ENCODE results near the gene GOLGA2. TPM values are rescaled to one million over a fixed set of nuclear protein-coding genes. Genes with fewer than 3 reads are reported as not detected.

Gene GOLGA2
- polyA plus RNA-seq, 1 donor: 88.0 TPM

- Histone ChIP-seq H3K27ac (ENCODE audit: low read length) (no peak overlapping the region), H3K36me3 (ENCODE audit: control insufficient read depth, insufficient read depth, low read length) (no peaks in the 10 kb centered on the region), H3K4me1 (ENCODE audit: control insufficient read depth, insufficient read depth, low read length) (peaks cover 55% of the 10 kb centered on the region), H3K4me3 (ENCODE audit: low read length) (no peak overlapping the region), H3K9me3 (ENCODE audit: control insufficient read depth, low read depth, low read length) (no peaks in the 10 kb centered on the region), H3K27me3 (ENCODE audit: control insufficient read depth, insufficient read depth, low read length) (no peaks in the 10 kb centered on the region)
- WGBS (ENCODE audit: insufficient coverage, low lambda C conversion rate): no CpG with 5 or more reads among the region's 12 CpGs
- DNase-seq: no peak
Observed at GRCh38 chr9:128213746-128214497, 61.9 kb downstream of the GOLGA2 start.

- Histone ChIP-seq H3K4me1 (ENCODE audit: control insufficient read depth, insufficient read depth, low read length) (peaks cover 54% of the 10 kb centered on the region), H3K27ac (ENCODE audit: low read length) (peak overlapping the region; percentile 70), H3K9me3 (ENCODE audit: control insufficient read depth, low read depth, low read length) (no peaks in the 10 kb centered on the region), H3K4me3 (ENCODE audit: low read length) (no peak overlapping the region), H3K27me3 (ENCODE audit: control insufficient read depth, insufficient read depth, low read length) (no peaks in the 10 kb centered on the region), H3K36me3 (ENCODE audit: control insufficient read depth, insufficient read depth, low read length) (peaks cover 4% of the 10 kb centered on the region)
- no peak for DNase-seq
- WGBS (ENCODE audit: insufficient coverage, low lambda C conversion rate): no CpG with 5 or more reads among the region's 2 CpGs
Observed at GRCh38 chr9:128211981-128212281, 63.9 kb downstream of the GOLGA2 start.

GRCh38 chr9:128211186-128211980 is 64.4 kb downstream of the GOLGA2 start:
- peaks cover 4% of the 10 kb centered on the region for H3K36me3 ChIP-seq (ENCODE audit: control insufficient read depth, insufficient read depth, low read length)
- H3K4me3 ChIP-seq (ENCODE audit: low read length): no peak overlapping the region
- no CpG with 5 or more reads among the region's 12 CpGs for WGBS (ENCODE audit: insufficient coverage, low lambda C conversion rate)
- peak overlapping the region; percentile 70 for H3K27ac ChIP-seq (ENCODE audit: low read length)
- no peaks in the 10 kb centered on the region for H3K9me3 ChIP-seq (ENCODE audit: control insufficient read depth, low read depth, low read length)
- no peaks in the 10 kb centered on the region for H3K27me3 ChIP-seq (ENCODE audit: control insufficient read depth, insufficient read depth, low read length)
- H3K4me1 ChIP-seq (ENCODE audit: control insufficient read depth, insufficient read depth, low read length): peaks cover 54% of the 10 kb centered on the region
- peak; percentile 76 to 93 for DNase-seq

GRCh38 chr9:128208946-128209669 is 66.7 kb downstream of the GOLGA2 start:
- H3K4me1 ChIP-seq (ENCODE audit: control insufficient read depth, insufficient read depth, low read length): peaks cover 69% of the 10 kb centered on the region
- no peak for DNase-seq
- WGBS (ENCODE audit: insufficient coverage, low lambda C conversion rate): no CpG with 5 or more reads among the region's 15 CpGs

GRCh38 chr9:128208386-128208785 is 67.4 kb downstream of the GOLGA2 start:
- Histone ChIP-seq H3K36me3 (ENCODE audit: control insufficient read depth, insufficient read depth, low read length) (peaks cover 4% of the 10 kb centered on the region), H3K27me3 (ENCODE audit: control insufficient read depth, insufficient read depth, low read length) (peaks cover 4% of the 10 kb centered on the region), H3K4me3 (ENCODE audit: low read length) (no peak overlapping the region), H3K27ac (ENCODE audit: low read length) (no peak overlapping the region), H3K9me3 (ENCODE audit: control insufficient read depth, low read depth, low read length) (no peaks in the 10 kb centered on the region), H3K4me1 (ENCODE audit: control insufficient read depth, insufficient read depth, low read length) (peaks cover 69% of the 10 kb centered on the region)
- WGBS (ENCODE audit: insufficient coverage, low lambda C conversion rate): no CpG with 5 or more reads among the region's 7 CpGs
- DNase-seq: no peak

More at GRCh38 chr9:128208946-128209669, 66.7 kb downstream of the GOLGA2 start:
- Histone ChIP-seq H3K27me3 (ENCODE audit: control insufficient read depth, insufficient read depth, low read length) (no peaks in the 10 kb centered on the region), H3K36me3 (ENCODE audit: control insufficient read depth, insufficient read depth, low read length) (peaks cover 4% of the 10 kb centered on the region), H3K4me3 (ENCODE audit: low read length) (no peak overlapping the region), H3K27ac (ENCODE audit: low read length) (no peak overlapping the region), H3K9me3 (ENCODE audit: control insufficient read depth, low read depth, low read length) (no peaks in the 10 kb centered on the region)

GRCh38 chr9:128206916-128207910 is 68.6 kb downstream of the GOLGA2 start:
- Histone ChIP-seq H3K27me3 (ENCODE audit: control insufficient read depth, insufficient read depth, low read length) (peaks cover 4% of the 10 kb centered on the region), H3K9me3 (ENCODE audit: control insufficient read depth, low read depth, low read length) (no peaks in the 10 kb centered on the region), H3K36me3 (ENCODE audit: control insufficient read depth, insufficient read depth, low read length) (peaks cover 4% of the 10 kb centered on the region), H3K27ac (ENCODE audit: low read length) (peak overlapping the region; percentile 44), H3K4me3 (ENCODE audit: low read length) (no peak overlapping the region), H3K4me1 (ENCODE audit: control insufficient read depth, insufficient read depth, low read length) (peaks cover 66% of the 10 kb centered on the region)
- 62% methylated on average over 2 of the region's 15 CpGs for WGBS (ENCODE audit: insufficient coverage, low lambda C conversion rate)
- DNase-seq: peak in 1 of 2 donors; percentile 64

- H3K27me3 ChIP-seq (ENCODE audit: control insufficient read depth, insufficient read depth, low read length): peaks cover 4% of the 10 kb centered on the region
Observed at GRCh38 chr9:128206484-128206883, 69.3 kb downstream of the GOLGA2 start.

More at GRCh38 chr9:128206484-128206883, 69.3 kb downstream of the GOLGA2 start:
- no peak for DNase-seq
- no CpG with 5 or more reads among the region's 3 CpGs for WGBS (ENCODE audit: insufficient coverage, low lambda C conversion rate)
- Histone ChIP-seq H3K36me3 (ENCODE audit: control insufficient read depth, insufficient read depth, low read length) (peaks cover 4% of the 10 kb centered on the region), H3K9me3 (ENCODE audit: control insufficient read depth, low read depth, low read length) (no peaks in the 10 kb centered on the region), H3K4me1 (ENCODE audit: control insufficient read depth, insufficient read depth, low read length) (peaks cover 59% of the 10 kb centered on the region), H3K4me3 (ENCODE audit: low read length) (no peak overlapping the region), H3K27ac (ENCODE audit: low read length) (peak overlapping the region; percentile 44)

Other genes with a start within 250 kb of the GOLGA2 start
- gene NAIF1, start 208.7 kb downstream of the GOLGA2 start, polyA plus RNA-seq: 7.9 TPM
- 19.4 TPM for gene SLC25A25, start 207.8 kb downstream of the GOLGA2 start, polyA plus RNA-seq
- gene PTGES2, start 148.3 kb downstream of the GOLGA2 start, polyA plus RNA-seq: 59.1 TPM
- 0.93 TPM for gene LCN2, start 126.6 kb downstream of the GOLGA2 start, polyA plus RNA-seq
- 39.7 TPM for gene BBLN, start 115.7 kb downstream of the GOLGA2 start, polyA plus RNA-seq
- 95.1 TPM for gene CIZ1, start 84.4 kb downstream of the GOLGA2 start, polyA plus RNA-seq
- 49.0 TPM for gene DNM1, start 72.6 kb downstream of the GOLGA2 start, polyA plus RNA-seq
- gene SWI5, start 269 bp upstream of the GOLGA2 start, polyA plus RNA-seq: 21.6 TPM
- 30.2 TPM for gene TRUB2, start 46.4 kb upstream of the GOLGA2 start, polyA plus RNA-seq
- gene COQ4, start 46.8 kb upstream of the GOLGA2 start, polyA plus RNA-seq: 88.1 TPM
- gene SLC27A4, start 64.5 kb upstream of the GOLGA2 start, polyA plus RNA-seq: 33.7 TPM
- gene URM1, start 95.4 kb upstream of the GOLGA2 start, polyA plus RNA-seq: 62.7 TPM
- 19.9 TPM for gene CERCAM, start 144.8 kb upstream of the GOLGA2 start, polyA plus RNA-seq
- gene ODF2, start 180.0 kb upstream of the GOLGA2 start, polyA plus RNA-seq: 27.1 TPM
- 26.9 TPM for gene GLE1, start 228.7 kb upstream of the GOLGA2 start, polyA plus RNA-seq

Data from large intestine (tissue), 3 donors.